ENCODE results near the gene XRCC2.
"Not testable (repeated sequence)": the region's sequence is repeated elsewhere in the genome, so short reads cannot be mapped to it uniquely, and the experiment has no call there.

The XRCC2 gene

DNA sequence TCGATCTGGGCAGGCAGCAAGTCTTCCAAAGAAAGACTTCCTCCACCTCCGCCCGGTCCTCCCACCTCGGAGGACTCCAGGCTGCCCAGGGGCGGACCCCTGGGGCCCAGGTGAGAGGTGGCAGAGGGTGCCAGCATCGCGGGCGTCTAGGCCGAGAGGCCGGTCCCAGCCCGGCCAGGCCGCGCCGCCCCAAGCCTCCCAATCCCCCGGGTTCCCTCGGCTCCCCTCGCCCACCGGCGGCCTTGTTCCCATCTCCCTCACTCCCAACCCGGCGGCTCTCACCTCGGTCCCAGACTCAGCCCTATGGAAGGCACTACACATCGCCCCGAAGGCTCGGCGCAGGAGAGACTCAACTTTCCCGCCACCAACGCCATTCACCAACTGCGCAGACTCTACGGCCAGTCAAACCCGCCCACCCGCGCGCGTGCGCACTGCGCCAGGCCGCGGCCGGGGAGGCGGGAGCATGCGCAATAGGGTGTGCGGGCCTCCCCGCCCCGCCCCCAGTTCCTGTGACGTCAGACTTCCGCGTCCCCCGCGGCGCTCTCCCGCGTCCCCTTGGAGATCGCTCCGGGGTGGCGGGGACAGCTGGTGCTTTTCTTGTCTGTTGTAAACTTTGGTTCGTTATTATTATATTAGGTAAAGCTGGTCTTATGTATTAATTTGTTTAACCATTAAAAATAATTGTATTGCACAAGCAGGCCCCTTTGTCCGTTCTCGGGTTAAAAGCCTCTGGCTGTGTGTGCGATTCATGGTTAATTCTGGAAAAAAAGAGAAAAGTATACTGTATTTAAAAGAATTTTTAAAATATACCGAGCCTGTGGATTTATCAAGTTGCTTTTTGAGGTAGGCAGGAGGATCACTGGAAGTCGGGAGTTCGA, at the start of gene XRCC2:
XRCC2 (minus strand) TSS at position 383 of the 878 bp plus-strand sequence; CDS start at position 321, 62 bp downstream.
- DNase-seq = peak; percentile 91 to 95

DNA sequence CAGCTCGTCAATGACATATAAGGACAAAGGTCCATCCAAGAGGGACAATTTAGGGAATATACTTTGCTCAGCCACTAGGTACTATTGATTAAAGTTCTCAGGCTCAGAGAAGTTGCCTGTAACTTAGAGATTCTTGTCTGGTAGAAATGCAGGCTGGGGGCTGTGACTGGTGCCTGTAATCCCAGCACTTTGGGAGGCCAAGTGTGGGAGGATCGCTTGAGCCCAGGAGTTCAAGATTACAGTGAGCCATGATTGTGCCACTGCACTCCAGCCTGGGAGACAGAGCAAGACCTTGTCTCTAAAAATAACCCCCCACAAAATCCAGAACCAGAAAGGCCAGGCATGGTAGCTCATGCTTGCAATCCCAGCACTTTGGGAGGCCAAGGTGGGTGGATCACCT, 47.4 kb upstream of the XRCC2 start:
- DNase-seq = no peak

DNA sequence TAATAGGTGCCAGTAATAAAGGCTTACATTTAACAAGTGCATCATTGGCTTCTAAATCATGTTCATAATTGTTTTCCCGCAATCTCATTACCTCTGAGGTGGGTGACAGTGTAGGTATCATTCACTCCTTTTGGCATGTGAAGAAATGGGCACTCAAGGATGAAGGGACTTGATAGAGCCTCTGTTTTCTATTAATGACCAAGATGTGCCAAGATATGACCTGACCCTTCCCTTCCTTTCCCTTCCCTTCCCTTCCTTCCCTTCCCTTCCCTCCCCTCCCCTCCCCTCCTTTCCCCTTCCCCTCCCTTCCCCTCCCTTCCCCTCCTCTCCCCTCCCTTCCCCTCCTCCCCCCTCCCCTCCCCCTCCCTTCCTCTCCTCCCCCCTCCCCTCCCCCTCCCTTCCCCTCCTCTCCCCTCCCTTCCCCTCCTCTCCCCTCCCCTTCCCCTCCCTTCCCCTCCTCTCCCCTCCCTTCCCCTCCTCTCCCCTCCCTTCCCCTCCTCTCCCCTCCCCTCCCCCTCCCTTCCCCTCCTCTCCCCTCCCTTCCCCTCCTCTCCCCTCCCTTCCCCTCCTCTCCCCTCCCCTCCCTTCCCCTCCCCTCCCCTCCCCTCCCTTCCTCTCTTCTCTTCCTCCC, 36.6 kb upstream of the XRCC2 start:
- not testable (repeated sequence) for DNase-seq

DNA sequence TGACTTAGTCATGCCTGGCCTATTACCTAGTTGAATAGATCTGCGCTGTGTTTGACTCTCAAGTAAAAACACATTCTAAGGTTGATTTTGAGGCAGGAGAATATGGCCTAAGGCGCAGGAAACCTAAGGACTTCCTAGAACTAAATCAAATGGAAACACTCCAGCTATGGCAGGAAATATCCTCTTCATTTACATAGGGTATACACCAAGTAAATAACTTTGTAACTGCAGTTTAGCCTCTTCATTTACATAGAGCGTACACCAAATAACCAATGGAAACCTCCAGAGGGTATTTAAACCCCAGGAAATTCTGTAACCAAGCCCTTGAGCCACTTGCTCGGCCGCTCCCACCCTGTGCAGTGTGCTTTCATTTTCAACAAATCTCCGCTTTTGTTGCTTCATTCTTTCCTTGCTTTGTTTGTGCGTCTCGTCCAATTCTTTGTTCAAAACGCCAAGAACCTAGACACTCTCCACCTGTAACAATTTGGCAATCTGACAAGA, 35.6 kb upstream of the XRCC2 start:
- DNase-seq = no peak

DNA sequence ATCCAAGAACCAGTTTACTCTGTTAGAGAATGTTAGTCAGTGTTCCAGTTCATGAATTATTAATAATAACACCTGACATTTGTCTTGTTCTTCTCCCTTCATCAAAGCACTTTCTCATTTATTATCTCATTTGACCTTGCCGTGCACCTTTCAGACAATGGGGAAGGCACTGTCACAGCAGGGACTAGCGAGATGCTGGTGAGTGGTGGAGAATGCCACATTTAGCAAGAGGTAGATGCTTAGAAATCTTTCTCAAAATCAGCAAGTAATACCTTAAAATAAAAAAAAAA, 34.2 kb upstream of the XRCC2 start:
- DNase-seq = no peak

- no peak for DNase-seq
Observed at GRCh38 chr7:152709287-152710152, 33.6 kb upstream of the XRCC2 start.

- DNase-seq = no peak
Observed at GRCh38 chr7:152704796-152705384, 28.9 kb upstream of the XRCC2 start.

DNA sequence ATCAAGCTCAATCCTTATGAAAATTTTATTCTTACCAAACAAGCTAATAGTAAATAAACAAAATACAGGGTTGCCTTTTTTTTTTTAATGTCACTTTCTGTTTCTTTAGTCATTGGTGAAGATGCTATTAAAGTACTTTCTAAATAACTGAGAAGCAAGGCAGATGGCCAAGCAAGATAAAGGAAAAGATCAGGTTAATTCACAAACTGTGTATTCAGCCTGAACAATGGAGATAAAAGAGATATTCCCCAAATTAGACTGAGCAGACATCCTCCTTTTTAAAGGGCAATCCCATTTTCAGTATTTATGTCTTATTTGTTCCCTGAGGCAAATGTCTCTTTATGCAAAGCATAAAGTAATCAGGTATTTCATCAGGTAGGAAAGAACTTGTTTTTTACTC, 23.1 kb upstream of the XRCC2 start:
- no peak for DNase-seq

- DNase-seq = not testable (repeated sequence)
Observed at GRCh38 chr7:152697268-152697974, 21.5 kb upstream of the XRCC2 start.

- not testable (repeated sequence) for DNase-seq
Observed at GRCh38 chr7:152692196-152692595, 16.3 kb upstream of the XRCC2 start.

DNA sequence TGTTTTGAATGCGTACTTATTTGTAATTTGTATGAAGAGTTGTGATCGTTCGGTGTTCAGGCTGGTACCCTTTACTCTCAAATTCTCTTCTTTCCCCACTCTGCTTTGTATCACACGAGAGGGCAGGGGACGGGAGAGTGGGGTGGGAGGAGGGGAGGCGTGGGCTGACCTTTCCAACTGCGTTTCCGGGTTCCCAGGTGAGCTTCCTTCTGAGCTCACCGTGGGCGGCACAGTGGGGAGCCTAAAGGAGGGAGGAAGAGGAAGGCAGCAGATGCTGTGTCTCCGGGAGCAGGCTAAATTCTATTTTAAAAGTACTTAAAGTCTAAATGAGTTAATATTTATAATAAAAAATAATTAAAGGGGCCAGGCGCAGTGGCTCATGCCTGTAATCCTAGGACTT, 7.4 kb upstream of the XRCC2 start:
- DNase-seq = no peak

- DNase-seq = no peak
Observed at GRCh38 chr7:152677808-152678670, 2.1 kb upstream of the XRCC2 start.

DNA sequence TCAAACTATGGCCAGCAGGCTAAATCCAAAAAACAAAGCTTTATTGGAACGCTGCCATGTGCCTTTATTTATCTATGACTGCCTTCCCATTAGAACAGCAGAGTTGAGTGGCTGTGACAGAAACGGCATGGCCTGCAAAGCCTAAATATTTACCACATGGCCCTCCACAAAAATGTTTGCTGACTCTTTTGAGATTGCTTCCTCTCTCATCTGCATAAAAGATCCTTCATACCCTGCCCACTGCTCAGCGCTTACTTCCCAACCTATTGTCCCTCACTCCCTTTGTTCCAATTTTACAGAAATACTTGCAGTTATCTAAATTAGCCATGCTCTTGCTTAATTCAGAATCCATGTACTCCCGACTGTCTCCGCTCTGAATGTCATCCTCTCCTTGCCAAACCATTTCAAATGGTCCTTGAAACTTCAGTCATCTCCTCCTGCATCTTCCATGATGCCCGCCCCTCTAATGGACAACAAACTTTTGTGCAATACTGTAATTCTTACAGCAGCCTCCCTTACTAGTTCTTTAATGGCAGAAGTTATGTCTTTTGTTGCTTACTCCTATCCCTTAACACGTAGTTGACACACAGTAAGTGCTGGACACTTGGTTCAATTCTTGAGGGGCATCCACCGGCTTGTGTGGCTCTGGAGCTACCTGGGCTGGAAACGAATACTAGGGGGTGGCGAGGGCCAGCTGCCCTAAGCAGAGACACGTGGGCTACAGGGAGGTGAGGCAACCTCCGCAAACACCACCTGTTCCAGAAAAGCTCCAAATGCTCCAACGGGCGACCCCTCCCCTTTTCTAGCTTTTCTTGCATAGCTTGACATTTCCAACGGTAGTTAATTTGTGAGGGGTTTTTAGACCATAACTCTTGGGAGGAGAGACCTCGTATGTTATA, 832 bp downstream of the XRCC2 start:
- DNase-seq = peak in 1 of 2 donors; percentile 3

DNA sequence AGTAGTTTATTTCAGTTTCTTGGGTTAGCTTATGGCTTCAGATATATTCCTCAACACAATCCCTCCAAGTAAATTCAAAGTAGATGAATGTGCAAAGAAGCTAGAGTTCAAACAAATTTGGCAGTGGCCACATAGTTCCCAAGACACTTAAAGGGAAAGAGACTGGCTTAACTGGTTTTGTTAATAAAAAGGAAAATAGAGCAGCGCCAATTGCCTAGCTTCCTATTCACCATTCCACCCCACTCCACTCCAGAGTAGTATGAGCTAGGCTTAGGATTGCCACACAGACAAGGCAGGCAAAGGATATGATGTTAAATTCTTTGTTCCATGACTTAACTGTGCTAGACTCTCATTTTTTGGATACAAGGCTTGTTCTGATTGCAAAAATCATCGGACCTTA, 2.0 kb downstream of the XRCC2 start:
- no peak for DNase-seq

- no peak for DNase-seq
Observed at GRCh38 chr7:152672626-152673025, 3.3 kb downstream of the XRCC2 start.

DNA sequence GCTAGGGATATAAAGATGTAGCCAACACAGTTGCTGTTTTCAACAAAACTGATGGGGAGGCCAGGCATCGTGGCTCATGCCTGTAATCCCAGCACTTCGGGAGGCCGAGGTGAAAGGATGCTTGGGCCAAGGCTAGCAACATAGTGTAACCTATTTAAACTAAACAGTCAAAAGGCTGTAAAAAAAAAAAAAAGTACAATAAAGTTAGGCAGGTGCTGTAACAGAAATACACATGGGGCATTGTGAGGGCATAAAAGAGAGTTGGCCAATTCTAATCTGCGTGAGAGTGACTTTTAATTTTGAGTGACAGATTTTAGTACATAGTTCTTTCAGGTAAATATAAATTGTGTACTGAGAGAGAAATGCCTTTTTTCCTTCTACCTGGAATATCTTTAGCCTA, 6.2 kb downstream of the XRCC2 start:
- DNase-seq = no peak

- DNase-seq = no peak
Observed at GRCh38 chr7:152668975-152669374, 7.0 kb downstream of the XRCC2 start.

DNA sequence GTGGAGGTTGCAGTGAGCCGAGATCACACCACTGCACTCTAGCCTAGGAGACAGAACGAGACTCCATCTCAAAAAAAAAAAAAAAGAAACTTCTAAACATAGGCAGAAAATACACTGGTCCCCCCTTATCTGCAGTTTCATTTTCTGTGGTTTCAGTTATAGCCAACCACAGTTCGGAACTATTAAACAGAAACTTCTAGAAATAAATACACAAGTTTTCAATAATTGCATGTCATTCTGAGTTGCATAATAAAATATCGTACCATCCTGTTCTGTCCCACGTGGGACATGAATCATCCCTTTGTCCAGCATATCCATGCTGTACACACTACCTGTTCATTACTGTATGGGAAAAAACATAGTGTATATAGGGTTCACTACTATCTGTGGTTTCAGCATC, 8.0 kb downstream of the XRCC2 start:
- DNase-seq = no peak

GRCh38 chr7:152666078-152666477, 9.9 kb downstream of the XRCC2 start:
- DNase-seq = no peak

DNA sequence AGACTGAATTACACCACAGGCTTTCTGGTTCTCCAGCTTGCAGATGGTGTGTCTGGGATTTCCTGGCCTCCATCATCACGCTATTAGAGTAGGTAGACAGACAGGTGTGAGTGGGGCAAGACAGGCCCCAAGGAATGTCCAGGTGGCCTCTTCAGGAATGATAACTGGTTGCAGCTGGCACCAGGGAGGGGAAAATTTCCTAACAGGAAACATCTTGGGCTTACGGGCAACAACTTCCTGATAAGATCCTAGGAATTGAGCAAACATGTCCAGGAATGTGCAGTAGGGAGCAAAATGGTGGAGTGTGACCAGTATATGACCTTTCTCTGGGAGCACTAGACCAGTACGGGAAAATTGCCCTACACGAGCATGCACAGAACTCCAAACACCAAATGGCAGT, 11.3 kb downstream of the XRCC2 start:
- DNase-seq = no peak
